Panc1 (cell line): ENCODE results near the gene MICALL1. TPM values are rescaled to one million over a fixed set of nuclear protein-coding genes. Genes with fewer than 3 reads are reported as not detected.

Experiments
- ATAC-seq: fragments of 200-7000 bp; cut with Tn5 transposase; 2 replicates; pipeline ENCODE4 v1.9.1; 2020; ENCODE audit warnings: mild to moderate bottlenecking, moderate library complexity
- BruUV-seq: library from RNA; stranded (reverse); fragments of 400-500 nt; replicated peaks from 2 replicates; lab custom pipeline; 2021; lab: Mats Ljungman, UMichigan
- CTCF ChIA-PET: fragments of 300-600 bp; sonication (Branson Sonifier 250); formaldehyde crosslinking; loops from one replicate; lab custom pipeline; 2022; ENCODE audit warnings: antibody characterized with exemption; lab: Charles Lee
- POLR2A ChIA-PET: fragments of 300-600 bp; sonication (Branson Sonifier 250); formaldehyde crosslinking; loops from one replicate; lab custom pipeline; 2022; ENCODE audit warnings: antibody characterized with exemption; lab: Charles Lee
- DNase-seq: peaks from one replicate; pipeline ENCODE4 v3.0.0-alpha.2; 2010; ENCODE audit warnings: low read depth, low spot score
- H3K27ac ChIP-seq: 2 replicates; pipeline ENCODE4 v1.5.1; 2011; ENCODE audit warnings: mild to moderate bottlenecking, low read length, inconsistent platforms
- H3K27me3 ChIP-seq: fragments of 200-500 bp; sonication (Bioruptor generic); 2 replicates; pipeline ENCODE4 v1.6.0; 2014; ENCODE audit warnings: low read length, inconsistent platforms; ENCODE audit not compliant: control insufficient read depth, insufficient read depth
- H3K36me3 ChIP-seq: fragments of 200-500 bp; sonication (Bioruptor generic); 2 replicates; pipeline ENCODE4 v1.5.1; 2014; ENCODE audit warnings: inconsistent platforms, mild to moderate bottlenecking, low read length, moderate library complexity; ENCODE audit not compliant: control insufficient read depth, insufficient read depth
- H3K4me1 ChIP-seq: 2 replicates; pipeline ENCODE4 v1.5.1; 2011; ENCODE audit warnings: inconsistent platforms, mild to moderate bottlenecking, low read length, moderate library complexity; ENCODE audit not compliant: control insufficient read depth, insufficient read depth
- H3K4me3 ChIP-seq, 2 experiments: 2 replicates each; pipeline ENCODE4 v1.5.1; 2011 to 2012; ENCODE audit warnings: low read depth in 2 of 2, low read length in 2 of 2, mild to moderate bottlenecking in 2 of 2, inconsistent platforms in 1 of 2, moderate library complexity in 1 of 2
- H3K9me3 ChIP-seq: fragments of 200-500 bp; sonication (Bioruptor generic); 2 replicates; pipeline ENCODE4 v1.5.1; 2014; ENCODE audit warnings: low read depth, mild to moderate bottlenecking, inconsistent platforms, low read length, moderate library complexity; ENCODE audit not compliant: control insufficient read depth, insufficient read depth
- CTCF ChIP-seq: fragments of 450-650 bp; IDR thresholded peaks from 2 replicates; pipeline ENCODE4 v1.5.1; 2017; ENCODE audit warnings: mild to moderate bottlenecking
- POLR2AphosphoS5 ChIP-seq: IDR thresholded peaks from 2 replicates; pipeline ENCODE4 v1.6.1; 2012; ENCODE audit warnings: mild to moderate bottlenecking, low read depth, low read length, moderate library complexity
- SIN3A ChIP-seq: IDR thresholded peaks from 2 replicates; pipeline ENCODE4 v1.6.1; 2012; ENCODE audit warnings: low read depth, mild to moderate bottlenecking, low read length, moderate library complexity, borderline replicate concordance; ENCODE audit not compliant: insufficient read depth
- TCF7L2 ChIP-seq: IDR thresholded peaks from 2 replicates; pipeline ENCODE4 v1.6.1; 2011; ENCODE audit warnings: mild to moderate bottlenecking, low read depth, low read length, inconsistent platforms
- in situ Hi-C: cut with HindIII; loops from 2 replicates; pipeline ENCODE4 v1.10.0; 2016; ENCODE audit warnings: low sequenced_read_pairs, low pct_unique_long_range_greater_than_20kb
- intact Hi-C: fragments of 100-400 bp; cut with micrococcal nuclease; formaldehyde crosslinking; loops from one replicate; pipeline ENCODE4 v1.10.0; 2022; ENCODE audit not compliant: unreplicated experiment
- total RNA-seq: library from RNA; stranded (reverse); gene quantifications from one replicate; pipeline ENCODE4 v1.2.1, GENCODE V29; 2021; ENCODE audit not compliant: unreplicated experiment
- TF ChIP-seq, protein P1 (sequence below), 2 experiments: IDR thresholded peaks; 2 replicates each; pipeline ENCODE4 v1.6.1; 2011 to 2012; ENCODE audit warnings: low read depth in 2 of 2, control low read depth in 1 of 2, low read length in 1 of 2, mild to moderate bottlenecking in 1 of 2, moderate library complexity in 1 of 2; ENCODE audit not compliant: insufficient read depth in 1 of 2

The MICALL1 gene
- total RNA-seq, 1 experiment from 2014 or later, result 34.5 TPM

DNA sequence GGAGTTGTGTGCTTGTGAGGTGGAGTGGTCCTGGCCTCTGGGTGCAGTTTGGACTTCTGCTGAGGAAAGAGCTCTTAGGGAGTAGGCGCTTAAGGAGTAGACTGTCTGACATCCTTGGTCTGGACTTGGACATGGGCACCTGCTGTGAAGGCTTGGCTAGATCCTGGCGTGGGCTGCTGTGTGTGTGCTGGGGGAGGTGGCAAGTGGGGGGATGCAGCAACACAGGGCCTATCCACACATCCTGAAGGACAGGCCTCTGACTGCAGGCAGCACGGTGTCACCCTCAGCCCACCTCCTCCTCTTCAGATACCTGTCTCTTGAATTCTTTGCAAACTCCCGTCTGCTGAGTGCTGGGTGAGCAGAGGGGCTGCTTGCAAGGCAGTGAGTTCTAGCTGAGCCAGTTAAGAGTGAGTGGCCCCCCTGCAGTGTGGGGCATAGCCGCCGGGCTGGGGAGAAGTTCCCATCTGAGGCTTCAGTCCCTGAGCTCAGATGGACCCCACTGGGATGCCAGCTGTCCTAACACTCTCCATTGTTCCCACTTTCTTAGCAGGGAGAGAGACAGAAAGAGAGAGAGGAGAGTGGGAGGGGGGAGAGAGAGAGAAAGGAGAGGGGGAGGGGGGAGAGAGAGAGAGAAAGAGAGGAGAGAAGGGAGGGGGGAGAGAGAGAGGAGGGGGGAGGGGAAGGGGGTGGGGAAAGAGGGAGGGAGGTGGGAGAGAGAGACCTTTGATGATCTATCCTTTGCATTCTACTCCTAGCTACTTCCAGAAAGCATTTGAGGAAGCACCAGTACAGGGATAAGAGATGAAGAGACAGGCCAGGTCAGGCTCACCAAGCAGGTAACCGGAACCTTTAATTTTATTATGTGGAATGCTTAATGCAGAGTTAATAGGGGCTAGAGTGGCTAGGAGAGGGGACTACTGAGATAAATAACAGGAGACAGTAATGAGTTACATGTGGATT lies 65.7 kb downstream of the MICALL1 start:
- ChIA-PET CTCF (interaction anchor here (0.6 kb wide), 1 partner anchor 132 kb away, joined by 3 read pairs; no protein-coding TSS in a partner anchor), POLR2A (no interaction called here)
- DNase-seq, result no peak
- H3K4me3 ChIP-seq, result no peak overlapping the region
- no TSS peak for BruUV-seq
- TF ChIP-seq, protein P1, sequence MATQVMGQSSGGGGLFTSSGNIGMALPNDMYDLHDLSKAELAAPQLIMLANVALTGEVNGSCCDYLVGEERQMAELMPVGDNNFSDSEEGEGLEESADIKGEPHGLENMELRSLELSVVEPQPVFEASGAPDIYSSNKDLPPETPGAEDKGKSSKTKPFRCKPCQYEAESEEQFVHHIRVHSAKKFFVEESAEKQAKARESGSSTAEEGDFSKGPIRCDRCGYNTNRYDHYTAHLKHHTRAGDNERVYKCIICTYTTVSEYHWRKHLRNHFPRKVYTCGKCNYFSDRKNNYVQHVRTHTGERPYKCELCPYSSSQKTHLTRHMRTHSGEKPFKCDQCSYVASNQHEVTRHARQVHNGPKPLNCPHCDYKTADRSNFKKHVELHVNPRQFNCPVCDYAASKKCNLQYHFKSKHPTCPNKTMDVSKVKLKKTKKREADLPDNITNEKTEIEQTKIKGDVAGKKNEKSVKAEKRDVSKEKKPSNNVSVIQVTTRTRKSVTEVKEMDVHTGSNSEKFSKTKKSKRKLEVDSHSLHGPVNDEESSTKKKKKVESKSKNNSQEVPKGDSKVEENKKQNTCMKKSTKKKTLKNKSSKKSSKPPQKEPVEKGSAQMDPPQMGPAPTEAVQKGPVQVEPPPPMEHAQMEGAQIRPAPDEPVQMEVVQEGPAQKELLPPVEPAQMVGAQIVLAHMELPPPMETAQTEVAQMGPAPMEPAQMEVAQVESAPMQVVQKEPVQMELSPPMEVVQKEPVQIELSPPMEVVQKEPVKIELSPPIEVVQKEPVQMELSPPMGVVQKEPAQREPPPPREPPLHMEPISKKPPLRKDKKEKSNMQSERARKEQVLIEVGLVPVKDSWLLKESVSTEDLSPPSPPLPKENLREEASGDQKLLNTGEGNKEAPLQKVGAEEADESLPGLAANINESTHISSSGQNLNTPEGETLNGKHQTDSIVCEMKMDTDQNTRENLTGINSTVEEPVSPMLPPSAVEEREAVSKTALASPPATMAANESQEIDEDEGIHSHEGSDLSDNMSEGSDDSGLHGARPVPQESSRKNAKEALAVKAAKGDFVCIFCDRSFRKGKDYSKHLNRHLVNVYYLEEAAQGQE (IDR thresholded peaks at IDR 0.05; ENCODE audit: insufficient read depth in 1 of 2, low read depth in 2 of 2, low read length in 1 of 2), result no peak
- TF ChIP-seq SIN3A (no peak), POLR2AphosphoS5 (no peak), TCF7L2 (no peak), CTCF (no peak)
- intact Hi-C loops (no loop called here), in situ Hi-C loops (no loop called here)
- no peaks in the 10 kb centered on the region for H3K36me3 ChIP-seq
- H3K27me3 ChIP-seq, result no peaks in the 10 kb centered on the region
- no peak overlapping the region for H3K27ac ChIP-seq
- no peak for ATAC-seq
- no peaks in the 10 kb centered on the region for H3K9me3 ChIP-seq
- no peaks in the 10 kb centered on the region for H3K4me1 ChIP-seq

GRCh38 chr22:37972527-37972926 lies 66.4 kb downstream of the MICALL1 start:
- POLR2A ChIA-PET, result no interaction called here
- no peaks in the 10 kb centered on the region for H3K9me3 ChIP-seq
- TF ChIP-seq CTCF (no peak), SIN3A (no peak), POLR2AphosphoS5 (no peak), TCF7L2 (no peak)
- TF ChIP-seq, protein P1 (IDR thresholded peaks at IDR 0.05; ENCODE audit: insufficient read depth in 1 of 2, low read depth in 2 of 2, low read length in 1 of 2), result no peak
- H3K36me3 ChIP-seq, result no peaks in the 10 kb centered on the region
- ATAC-seq (no peak), DNase-seq (no peak)
- H3K27ac ChIP-seq, result no peak overlapping the region
- H3K4me3 ChIP-seq, result no peak overlapping the region
- no TSS peak for BruUV-seq
- intact Hi-C loops (no loop called here), in situ Hi-C loops (no loop called here)
- no peaks in the 10 kb centered on the region for H3K4me1 ChIP-seq
- CTCF ChIA-PET, result no interaction called here
- H3K27me3 ChIP-seq, result no peaks in the 10 kb centered on the region
